ENCODE measurements around the gene SEC14L5. TPM values are rescaled to one million over a fixed set of nuclear protein-coding genes. Genes with fewer than 3 reads are reported as not detected.
A peak's percentile ranks its signal among the peaks of the same experiment; 100 is the strongest.

SEC14L5 gene
- total RNA-seq, 1 donor from 2014 or later: 0.41 TPM

DNA sequence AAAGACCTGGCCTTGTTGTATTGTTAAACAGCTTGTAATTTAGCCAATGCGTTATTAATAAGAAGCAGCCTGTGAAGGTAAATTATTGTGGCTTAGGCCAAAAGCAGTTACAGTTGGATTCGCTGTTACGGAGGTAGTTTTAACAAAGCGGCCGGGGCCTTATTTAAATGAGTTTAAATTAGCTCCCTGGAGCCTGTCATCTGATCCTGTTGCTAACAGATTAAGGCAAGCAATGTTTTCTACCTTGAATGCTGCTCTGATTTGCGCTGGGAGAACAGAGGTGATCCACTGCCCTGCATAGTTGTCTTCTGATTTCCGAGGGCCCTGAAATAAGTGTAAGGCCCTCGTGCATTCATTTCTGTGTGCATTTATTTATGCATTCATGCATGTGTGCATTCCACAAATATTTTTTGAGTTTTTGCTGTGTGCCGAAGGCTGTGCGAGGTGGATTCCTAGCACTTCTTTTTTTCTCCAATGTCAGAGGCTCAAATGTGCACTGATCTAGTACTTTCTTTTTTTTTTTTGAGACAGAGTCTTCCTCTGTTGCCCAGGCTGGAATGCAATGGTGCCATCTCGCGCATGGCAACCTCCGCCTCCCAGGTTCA is 10.9 kb downstream of the SEC14L5 start:
- ATAC-seq: no peak
- TF ChIP-seq CTCF (IDR thresholded peaks at IDR 0.05): no peak

GRCh38 chr16:4970010-4970409 is 11.9 kb downstream of the SEC14L5 start:
- no peak for DNase-seq
- no peak for ATAC-seq
- intact Hi-C loops (cut with DNase I): no loop called here

More for the DNA sequence above, 10.9 kb downstream of the SEC14L5 start:
- H3K4me1 ChIP-seq: no peaks in the 10 kb centered on the region
- peak; percentile 8 for DNase-seq
- no peak overlapping the region for H3K4me3 ChIP-seq
- H3K36me3 ChIP-seq: no peaks in the 10 kb centered on the region
- no peaks in the 10 kb centered on the region for H3K27me3 ChIP-seq (ENCODE audit: low read depth)
- intact Hi-C loops (cut with DNase I): no loop called here
- no peak overlapping the region for H3K27ac ChIP-seq
- no peaks in the 10 kb centered on the region for H3K9me3 ChIP-seq

DNA sequence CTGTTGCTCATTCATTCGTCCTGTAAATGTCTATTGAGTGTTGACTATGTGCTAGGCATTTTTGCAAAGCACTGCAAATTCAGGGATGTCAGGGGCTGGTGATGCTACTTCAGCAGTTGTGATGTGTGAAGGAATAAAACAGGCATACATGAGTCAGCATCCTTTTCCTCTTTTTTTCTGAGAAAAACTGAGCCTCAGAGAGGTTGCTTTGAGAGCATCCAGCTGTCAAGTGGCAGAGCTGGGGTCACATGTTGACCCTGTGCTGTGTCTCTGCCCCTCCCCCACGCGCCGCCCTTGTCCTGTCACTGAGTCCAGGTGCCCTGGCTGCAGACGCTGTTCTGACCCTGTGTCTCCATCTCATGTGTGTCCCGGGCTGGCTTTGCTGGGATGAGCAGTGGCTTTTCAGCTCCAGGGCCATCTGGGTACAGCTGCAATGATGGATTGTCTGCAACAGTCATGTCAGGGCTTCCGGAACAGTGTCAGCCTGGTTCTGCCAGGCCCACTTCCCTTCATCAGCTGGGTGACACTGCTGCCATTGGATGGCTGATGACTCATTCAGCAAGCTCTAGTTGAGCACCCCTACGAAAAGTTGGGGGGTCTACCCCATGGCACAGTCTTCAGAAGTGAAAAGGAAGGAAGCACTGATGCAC is 14.9 kb downstream of the SEC14L5 start:
- intact Hi-C loops (cut with DNase I): no loop called here
- Histone ChIP-seq H3K4me3 (no peak overlapping the region), H3K9me3 (no peaks in the 10 kb centered on the region), H3K4me1 (no peaks in the 10 kb centered on the region), H3K36me3 (no peaks in the 10 kb centered on the region), H3K27me3 (ENCODE audit: low read depth) (no peaks in the 10 kb centered on the region), H3K27ac (no peak overlapping the region)
- no peak for ATAC-seq
- DNase-seq: no peak
- TF ChIP-seq CTCF (IDR thresholded peaks at IDR 0.05): no peak

More at GRCh38 chr16:4970010-4970409, 11.9 kb downstream of the SEC14L5 start:
- Histone ChIP-seq H3K4me1 (no peaks in the 10 kb centered on the region), H3K9me3 (no peaks in the 10 kb centered on the region), H3K36me3 (no peaks in the 10 kb centered on the region), H3K27me3 (ENCODE audit: low read depth) (no peaks in the 10 kb centered on the region), H3K4me3 (no peak overlapping the region), H3K27ac (no peak overlapping the region)
- no peak for TF ChIP-seq CTCF (IDR thresholded peaks at IDR 0.05)

GRCh38 chr16:4976079-4976478 is 17.9 kb downstream of the SEC14L5 start:
- Histone ChIP-seq H3K4me1 (no peaks in the 10 kb centered on the region), H3K27ac (no peak overlapping the region), H3K9me3 (no peaks in the 10 kb centered on the region), H3K4me3 (no peak overlapping the region), H3K27me3 (ENCODE audit: low read depth) (no peaks in the 10 kb centered on the region), H3K36me3 (no peaks in the 10 kb centered on the region)
- DNase-seq (no peak), ATAC-seq (peak in 1 of 2 donors; percentile 25)
- no peak for TF ChIP-seq CTCF (IDR thresholded peaks at IDR 0.05)
- intact Hi-C loops (cut with DNase I): no loop called here

DNA sequence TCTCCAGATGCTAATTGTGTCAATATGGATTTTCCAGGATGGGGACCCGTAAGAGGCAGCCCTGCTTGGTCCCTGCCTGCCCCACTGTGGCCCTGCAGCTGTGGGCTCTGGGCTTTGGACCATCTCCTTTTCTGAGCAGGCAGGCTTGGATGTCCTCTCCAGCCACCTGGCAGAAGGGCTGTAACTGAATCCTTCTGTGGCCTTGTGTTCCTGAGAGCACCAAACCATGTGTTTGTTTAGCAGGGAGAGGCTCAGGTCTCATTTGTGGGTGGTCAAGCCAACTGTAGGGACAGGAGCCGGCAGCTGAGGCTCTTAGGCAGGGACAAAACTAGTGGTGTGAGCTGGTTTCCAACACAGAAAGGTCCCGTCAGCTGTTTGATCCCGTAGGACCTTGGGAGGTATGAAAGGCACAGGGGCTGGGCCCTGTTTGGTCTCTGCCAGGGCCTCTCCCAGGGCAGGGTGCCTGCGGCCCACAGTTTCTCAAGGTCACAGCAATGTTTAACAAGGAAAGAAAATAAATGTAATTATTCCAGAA is 18.5 kb downstream of the SEC14L5 start:
- H3K27ac ChIP-seq: no peak overlapping the region
- H3K4me1 ChIP-seq: no peaks in the 10 kb centered on the region
- TF ChIP-seq CTCF (IDR thresholded peaks at IDR 0.05): no peak
- H3K27me3 ChIP-seq (ENCODE audit: low read depth): no peaks in the 10 kb centered on the region
- no peak overlapping the region for H3K4me3 ChIP-seq
- no peaks in the 10 kb centered on the region for H3K9me3 ChIP-seq
- ATAC-seq: peak in 1 of 2 donors; percentile 28
- no peaks in the 10 kb centered on the region for H3K36me3 ChIP-seq
- no peak for DNase-seq
- intact Hi-C loops (cut with DNase I): no loop called here
